ENCODE results near the gene GPR137.
"Not testable (repeated sequence)": the region's sequence is repeated elsewhere in the genome, so short reads cannot be mapped to it uniquely, and the experiment has no call there.

Gene GPR137

GRCh38 chr11:64318766-64319761 lies 33.4 kb downstream of the GPR137 start:
- no peak for DNase-seq (ENCODE audit: low spot score)

- DNase-seq (ENCODE audit: low spot score) = no peak
Observed at GRCh38 chr11:64320556-64320955, 34.9 kb downstream of the GPR137 start.

- DNase-seq (ENCODE audit: low spot score) = no peak
Observed at GRCh38 chr11:64321026-64321425, 35.4 kb downstream of the GPR137 start.

- no peak for DNase-seq (ENCODE audit: low spot score)
Observed at GRCh38 chr11:64321533-64321932, 35.9 kb downstream of the GPR137 start.

GRCh38 chr11:64322925-64323260 lies 37.2 kb downstream of the GPR137 start:
- no peak for DNase-seq (ENCODE audit: low spot score)

- no peak for DNase-seq (ENCODE audit: low spot score)
Observed at GRCh38 chr11:64323373-64323772, 37.7 kb downstream of the GPR137 start.

GRCh38 chr11:64323984-64324383 lies 38.3 kb downstream of the GPR137 start:
- not testable (repeated sequence) for DNase-seq (ENCODE audit: low spot score)

- no peak for DNase-seq (ENCODE audit: low spot score)
Observed at GRCh38 chr11:64324692-64325469, 39.2 kb downstream of the GPR137 start.

GRCh38 chr11:64327375-64327774 lies 41.7 kb downstream of the GPR137 start:
- no peak for DNase-seq (ENCODE audit: low spot score)

- no peak for DNase-seq (ENCODE audit: low spot score)
Observed at GRCh38 chr11:64327993-64328392, 42.3 kb downstream of the GPR137 start.

GRCh38 chr11:64330888-64331287 lies 45.2 kb downstream of the GPR137 start:
- no peak for DNase-seq (ENCODE audit: low spot score)

GRCh38 chr11:64331569-64332371 lies 46.1 kb downstream of the GPR137 start:
- peak; percentile 53 for DNase-seq (ENCODE audit: low spot score)

- no peak for DNase-seq (ENCODE audit: low spot score)
Observed at GRCh38 chr11:64333556-64333955, 47.9 kb downstream of the GPR137 start.

GRCh38 chr11:64334764-64335735 lies 49.4 kb downstream of the GPR137 start:
- peak; percentile 79 for DNase-seq (ENCODE audit: low spot score)

- DNase-seq (ENCODE audit: low spot score) = no peak
Observed at GRCh38 chr11:64337538-64338249, 52.0 kb downstream of the GPR137 start.

GRCh38 chr11:64338716-64339115 lies 53.1 kb downstream of the GPR137 start:
- no peak for DNase-seq (ENCODE audit: low spot score)

Data from SK-N-DZ (cell line).